Neutrophil (primary cell): Measurements from ENCODE around the gene CABCOCO1.

Experiments used
- H3K27ac ChIP-seq: fragments of 200-600 bp; sonication (generic); 2 replicates; pipeline ENCODE4 v1.5.1; 2016; ENCODE audit warnings: mild to moderate bottlenecking, moderate library complexity
- H3K27me3 ChIP-seq: fragments of 200-600 bp; sonication (generic); 2 replicates; pipeline ENCODE4 v1.6.0; 2016; ENCODE audit warnings: mild to moderate bottlenecking
- H3K36me3 ChIP-seq: fragments of 200-600 bp; sonication (generic); 2 replicates; pipeline ENCODE4 v1.5.1; 2017
- H3K4me1 ChIP-seq, 2 experiments: fragments of 200-600 bp in 1 of 2; sonication (generic) in 1 of 2; 1 replicate in 1 of 2; 2 replicates in 1 of 2; pipeline versions ENCODE4 v1.5.1 to v1.6.1; 2013 to 2016; ENCODE audit warnings: low read depth in 1 of 2, low read length in 1 of 2, mild to moderate bottlenecking in 1 of 2, moderate library complexity in 1 of 2; ENCODE audit not compliant: control insufficient read depth in 1 of 2, insufficient read depth in 1 of 2
- H3K4me3 ChIP-seq, 2 experiments: fragments of 200-600 bp in 1 of 2; sonication (generic) in 1 of 2; 1 replicate in 1 of 2; 2 replicates in 1 of 2; pipeline ENCODE4 v1.5.1; 2013 to 2016; ENCODE audit warnings: low read depth in 1 of 2, low read length in 1 of 2, mild to moderate bottlenecking in 1 of 2, moderate library complexity in 1 of 2
- H3K9me3 ChIP-seq: fragments of 200-600 bp; sonication (generic); 2 replicates; pipeline ENCODE4 v1.5.1; 2016
- CTCF ChIP-seq: fragments of 200-600 bp; sonication (generic); IDR thresholded peaks from 2 replicates; pipeline ENCODE4 v1.5.1; 2016; ENCODE audit warnings: antibody characterized with exemption

The CABCOCO1 gene

GRCh38 chr10:61781969-61782403 lies 119.3 kb downstream of the CABCOCO1 start:
- no peaks in the 10 kb centered on the region for H3K9me3 ChIP-seq
- H3K27ac ChIP-seq = no peak overlapping the region
- H3K4me3 ChIP-seq = no peak overlapping the region

GRCh38 chr10:61784354-61785133 lies 121.8 kb downstream of the CABCOCO1 start:
- Histone ChIP-seq H3K4me1 (no peaks in the 10 kb centered on the region), H3K4me3 (no peak overlapping the region), H3K36me3 (no peaks in the 10 kb centered on the region), H3K27me3 (no peaks in the 10 kb centered on the region), H3K27ac (no peak overlapping the region), H3K9me3 (no peaks in the 10 kb centered on the region)
- TF ChIP-seq CTCF = no peak

More at GRCh38 chr10:61781969-61782403, 119.3 kb downstream of the CABCOCO1 start:
- no peaks in the 10 kb centered on the region for H3K27me3 ChIP-seq
- H3K36me3 ChIP-seq = no peaks in the 10 kb centered on the region
- no peak for TF ChIP-seq CTCF
- no peaks in the 10 kb centered on the region for H3K4me1 ChIP-seq

GRCh38 chr10:61785473-61786105 lies 122.9 kb downstream of the CABCOCO1 start:
- no peaks in the 10 kb centered on the region for H3K9me3 ChIP-seq
- TF ChIP-seq CTCF = no peak
- H3K27ac ChIP-seq = no peak overlapping the region
- no peaks in the 10 kb centered on the region for H3K27me3 ChIP-seq
- H3K4me1 ChIP-seq = no peaks in the 10 kb centered on the region
- no peaks in the 10 kb centered on the region for H3K36me3 ChIP-seq
- H3K4me3 ChIP-seq = no peak overlapping the region

GRCh38 chr10:61786728-61787127 lies 124.0 kb downstream of the CABCOCO1 start:
- TF ChIP-seq CTCF = no peak
- no peaks in the 10 kb centered on the region for H3K27me3 ChIP-seq
- H3K27ac ChIP-seq = no peak overlapping the region
- no peak overlapping the region for H3K4me3 ChIP-seq
- no peaks in the 10 kb centered on the region for H3K36me3 ChIP-seq
- H3K4me1 ChIP-seq = no peaks in the 10 kb centered on the region
- H3K9me3 ChIP-seq = no peaks in the 10 kb centered on the region

GRCh38 chr10:61787170-61787569 lies 124.4 kb downstream of the CABCOCO1 start:
- no peak overlapping the region for H3K4me3 ChIP-seq
- no peaks in the 10 kb centered on the region for H3K27me3 ChIP-seq
- H3K9me3 ChIP-seq = no peaks in the 10 kb centered on the region
- no peak overlapping the region for H3K27ac ChIP-seq
- H3K4me1 ChIP-seq = no peaks in the 10 kb centered on the region
- no peak for TF ChIP-seq CTCF
- no peaks in the 10 kb centered on the region for H3K36me3 ChIP-seq
